Lower lobe of right lung (tissue), 2 donors: ENCODE measurements around the gene ENTPD8. TPM values are rescaled to one million over a fixed set of nuclear protein-coding genes. Genes with fewer than 3 reads are reported as not detected.

Experiments used
- ATAC-seq, 2 donors: fragments of 200-7000 bp; cut with Tn5 transposase; one replicate each; pipeline ENCODE4 v1.9.1; 2020 to 2022; ENCODE audit warnings: mild to moderate bottlenecking in 2 of 2, moderate library complexity in 2 of 2
- DNase-seq: peaks from one replicate; pipeline ENCODE4 v3.0.0-alpha.2; 2020
- H3K27ac ChIP-seq: fragments of 200-600 bp; one replicate; pipeline ENCODE4 v1.8.0; 2022
- H3K27me3 ChIP-seq: fragments of 200-600 bp; one replicate; pipeline ENCODE4 v1.8.0; 2022; ENCODE audit warnings: low read depth
- H3K36me3 ChIP-seq: fragments of 200-600 bp; one replicate; pipeline ENCODE4 v1.8.0; 2022; ENCODE audit warnings: mild to moderate bottlenecking
- H3K4me1 ChIP-seq: fragments of 200-600 bp; one replicate; pipeline ENCODE4 v1.8.0; 2022
- H3K4me3 ChIP-seq: fragments of 200-600 bp; one replicate; pipeline ENCODE4 v1.8.0; 2022; ENCODE audit warnings: mild to moderate bottlenecking
- H3K9me3 ChIP-seq: fragments of 200-600 bp; one replicate; pipeline ENCODE4 v1.8.0; 2022
- CTCF ChIP-seq: fragments of 200-600 bp; IDR thresholded peaks from one replicate; pipeline ENCODE4 v1.8.0; 2022; ENCODE audit warnings: antibody characterized with exemption, mild to moderate bottlenecking
- intact Hi-C: fragments of 100-400 bp; cut with DNase I; formaldehyde crosslinking; loops from one replicate; pipeline ENCODE4 v1.11.0; 2022
- total RNA-seq: library from RNA; stranded (reverse); fragmentation: NEBNext Ultra II Directional; extraction: Animal tissue kit (Norgen Biotek cat#: 25700); gene quantifications from one replicate; pipeline ENCODE4 v1.2.1, GENCODE V29; 2021
- donor health status: DM: no; HTN: yes; CAD: no; lungs with severe emphysema.

The ENTPD8 gene
- total RNA-seq, 1 donor from 2014 or later = 0.15 TPM

GRCh38 chr9:137480686-137481683 is 39.8 kb upstream of the ENTPD8 start:
- Histone ChIP-seq H3K4me1 (peaks cover 5% of the 10 kb centered on the region), H3K9me3 (peaks cover 6% of the 10 kb centered on the region), H3K27me3 (no peaks in the 10 kb centered on the region), H3K27ac (no peak overlapping the region), H3K4me3 (no peak overlapping the region), H3K36me3 (no peaks in the 10 kb centered on the region)
- no peak for ATAC-seq
- TF ChIP-seq CTCF = no peak
- DNase-seq = no peak
- intact Hi-C loops = no loop called here

GRCh38 chr9:137479892-137480685 is 38.9 kb upstream of the ENTPD8 start:
- no peak for DNase-seq
- Histone ChIP-seq H3K27ac (no peak overlapping the region), H3K27me3 (no peaks in the 10 kb centered on the region), H3K9me3 (peaks cover 15% of the 10 kb centered on the region), H3K4me1 (peaks cover 5% of the 10 kb centered on the region), H3K4me3 (no peak overlapping the region), H3K36me3 (no peaks in the 10 kb centered on the region)
- no peak for ATAC-seq
- no peak for TF ChIP-seq CTCF
- intact Hi-C loops = no loop called here

- H3K9me3 ChIP-seq = peaks cover 17% of the 10 kb centered on the region
- no peaks in the 10 kb centered on the region for H3K36me3 ChIP-seq
- ATAC-seq (peak; percentile 13 to 30), DNase-seq (no peak)
- H3K4me1 ChIP-seq = peaks cover 5% of the 10 kb centered on the region
- no peak for TF ChIP-seq CTCF
- intact Hi-C loops = no loop called here
- no peaks in the 10 kb centered on the region for H3K27me3 ChIP-seq
- no peak overlapping the region for H3K27ac ChIP-seq
- H3K4me3 ChIP-seq = no peak overlapping the region
These were observed 38.1 kb upstream of the ENTPD8 start for GRCh38 chr9:137478962-137479861.

- Histone ChIP-seq H3K4me1 (peaks cover 5% of the 10 kb centered on the region), H3K4me3 (no peak overlapping the region), H3K27ac (no peak overlapping the region), H3K9me3 (peaks cover 17% of the 10 kb centered on the region), H3K36me3 (no peaks in the 10 kb centered on the region), H3K27me3 (no peaks in the 10 kb centered on the region)
- no peak for TF ChIP-seq CTCF
- ATAC-seq (no peak), DNase-seq (no peak)
- intact Hi-C loops = no loop called here
These were observed 37.4 kb upstream of the ENTPD8 start for GRCh38 chr9:137478613-137478961.
